Measurements from ENCODE around the gene LRRC17. TPM values are rescaled to one million over a fixed set of nuclear protein-coding genes. Genes with fewer than 3 reads are reported as not detected.

Gene LRRC17
- total RNA-seq, 2 experiments from 2014 or later: not detected

- Histone ChIP-seq H3K79me2 (ENCODE audit: insufficient read depth, low read depth, low read length) (no peaks in the 10 kb centered on the region), H3K9me2 (ENCODE audit: insufficient read depth, low read length) (no peaks in the 10 kb centered on the region), H3K4me3 (ENCODE audit: low read depth, low read length, poor library complexity, severe bottlenecking) (no peak overlapping the region), H3K4me1 (ENCODE audit: insufficient read depth, low read length, poor library complexity, severe bottlenecking) (no peaks in the 10 kb centered on the region), H2AFZ (ENCODE audit: low read length) (no peak overlapping the region), H3K36me3 (ENCODE audit: insufficient read depth, low read length) (no peaks in the 10 kb centered on the region), H3K9me3 (ENCODE audit: low read length) (no peaks in the 10 kb centered on the region), H3K27ac (ENCODE audit: low read depth, low read length, poor library complexity, severe bottlenecking) (no peak overlapping the region), H4K20me1 (ENCODE audit: insufficient read depth, low read length) (no peaks in the 10 kb centered on the region), H3K4me2 (ENCODE audit: low read length) (no peak overlapping the region)
- BruUV-seq (replicated peaks): no TSS peak
- TF ChIP-seq, protein P1, sequence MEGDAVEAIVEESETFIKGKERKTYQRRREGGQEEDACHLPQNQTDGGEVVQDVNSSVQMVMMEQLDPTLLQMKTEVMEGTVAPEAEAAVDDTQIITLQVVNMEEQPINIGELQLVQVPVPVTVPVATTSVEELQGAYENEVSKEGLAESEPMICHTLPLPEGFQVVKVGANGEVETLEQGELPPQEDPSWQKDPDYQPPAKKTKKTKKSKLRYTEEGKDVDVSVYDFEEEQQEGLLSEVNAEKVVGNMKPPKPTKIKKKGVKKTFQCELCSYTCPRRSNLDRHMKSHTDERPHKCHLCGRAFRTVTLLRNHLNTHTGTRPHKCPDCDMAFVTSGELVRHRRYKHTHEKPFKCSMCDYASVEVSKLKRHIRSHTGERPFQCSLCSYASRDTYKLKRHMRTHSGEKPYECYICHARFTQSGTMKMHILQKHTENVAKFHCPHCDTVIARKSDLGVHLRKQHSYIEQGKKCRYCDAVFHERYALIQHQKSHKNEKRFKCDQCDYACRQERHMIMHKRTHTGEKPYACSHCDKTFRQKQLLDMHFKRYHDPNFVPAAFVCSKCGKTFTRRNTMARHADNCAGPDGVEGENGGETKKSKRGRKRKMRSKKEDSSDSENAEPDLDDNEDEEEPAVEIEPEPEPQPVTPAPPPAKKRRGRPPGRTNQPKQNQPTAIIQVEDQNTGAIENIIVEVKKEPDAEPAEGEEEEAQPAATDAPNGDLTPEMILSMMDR (conservative IDR thresholded peaks at IDR 0.05; ENCODE audit: low read length): no peak
- no peak for TF ChIP-seq EZH2phosphoT487 (IDR thresholded peaks at IDR 0.05; ENCODE audit: borderline replicate concordance, low read depth, low read length)
- CTCF ChIA-PET (ENCODE audit: unreplicated experiment): no interaction called here
- POLR2A ChIA-PET: interaction anchor here (0.6 kb wide), 2 partner anchors 23 to 687 kb away, joined by 3 to 4 read pairs; no protein-coding TSS in a partner anchor
- DNase-seq (ENCODE audit: low spot score): no peak
- intact Hi-C loops (cut with micrococcal nuclease; ENCODE audit: unreplicated experiment): no loop called here
These were observed 3.6 kb downstream of the LRRC17 start for GRCh38 chr7:102916426-102916825.

- POLR2A ChIA-PET: interaction anchor here (0.6 to 0.7 kb wide), 2 partner anchors 22 to 1664 kb away, joined by 3 to 4 read pairs; no protein-coding TSS in a partner anchor
- H3K36me3 ChIP-seq (ENCODE audit: insufficient read depth, low read length): no peaks in the 10 kb centered on the region
- no peak overlapping the region for H2AFZ ChIP-seq (ENCODE audit: low read length)
- no peaks in the 10 kb centered on the region for H3K79me2 ChIP-seq (ENCODE audit: insufficient read depth, low read depth, low read length)
- H3K4me1 ChIP-seq (ENCODE audit: insufficient read depth, low read length, poor library complexity, severe bottlenecking): no peaks in the 10 kb centered on the region
- H3K4me3 ChIP-seq (ENCODE audit: low read depth, low read length, poor library complexity, severe bottlenecking): no peak overlapping the region
- no peak for DNase-seq (ENCODE audit: low spot score)
- no peaks in the 10 kb centered on the region for H3K9me3 ChIP-seq (ENCODE audit: low read length)
- no peaks in the 10 kb centered on the region for H3K9me2 ChIP-seq (ENCODE audit: insufficient read depth, low read length)
- H3K4me2 ChIP-seq (ENCODE audit: low read length): no peak overlapping the region
- intact Hi-C loops (cut with micrococcal nuclease; ENCODE audit: unreplicated experiment): no loop called here
- BruUV-seq (replicated peaks): no TSS peak
- CTCF ChIA-PET (ENCODE audit: unreplicated experiment): no interaction called here
- no peak overlapping the region for H3K27ac ChIP-seq (ENCODE audit: low read depth, low read length, poor library complexity, severe bottlenecking)
- TF ChIP-seq EZH2phosphoT487 (IDR thresholded peaks at IDR 0.05; ENCODE audit: borderline replicate concordance, low read depth, low read length): no peak
- TF ChIP-seq, protein P1 (conservative IDR thresholded peaks at IDR 0.05; ENCODE audit: low read length): no peak
- H4K20me1 ChIP-seq (ENCODE audit: insufficient read depth, low read length): no peaks in the 10 kb centered on the region
These were observed 4.1 kb downstream of the LRRC17 start for GRCh38 chr7:102916881-102917280.

GRCh38 chr7:102917436-102918353, 4.9 kb downstream of the LRRC17 start:
- ChIA-PET CTCF (ENCODE audit: unreplicated experiment) (no interaction called here), POLR2A (interaction anchor here (0.7 kb wide), 2 partner anchors 100 to 1664 kb away, joined by 3 to 4 read pairs; no protein-coding TSS in a partner anchor)
- no peaks in the 10 kb centered on the region for H3K9me3 ChIP-seq (ENCODE audit: low read length)
- no peak for DNase-seq (ENCODE audit: low spot score)
- H3K79me2 ChIP-seq (ENCODE audit: insufficient read depth, low read depth, low read length): no peaks in the 10 kb centered on the region
- no peaks in the 10 kb centered on the region for H3K9me2 ChIP-seq (ENCODE audit: insufficient read depth, low read length)
- no peak overlapping the region for H3K4me3 ChIP-seq (ENCODE audit: low read depth, low read length, poor library complexity, severe bottlenecking)
- H3K27ac ChIP-seq (ENCODE audit: low read depth, low read length, poor library complexity, severe bottlenecking): no peak overlapping the region
- no TSS peak for BruUV-seq (replicated peaks)
- no peak overlapping the region for H3K4me2 ChIP-seq (ENCODE audit: low read length)
- H4K20me1 ChIP-seq (ENCODE audit: insufficient read depth, low read length): no peaks in the 10 kb centered on the region
- intact Hi-C loops (cut with micrococcal nuclease; ENCODE audit: unreplicated experiment): no loop called here
- H2AFZ ChIP-seq (ENCODE audit: low read length): no peak overlapping the region
- TF ChIP-seq EZH2phosphoT487 (IDR thresholded peaks at IDR 0.05; ENCODE audit: borderline replicate concordance, low read depth, low read length): no peak
- no peaks in the 10 kb centered on the region for H3K36me3 ChIP-seq (ENCODE audit: insufficient read depth, low read length)
- H3K4me1 ChIP-seq (ENCODE audit: insufficient read depth, low read length, poor library complexity, severe bottlenecking): no peaks in the 10 kb centered on the region

Data from OCI-LY7 (cell line).